Measurements from ENCODE around the gene CDH2. TPM values are rescaled to one million over a fixed set of nuclear protein-coding genes. Genes with fewer than 3 reads are reported as not detected.

Gene CDH2
- polyA plus RNA-seq, 1 donor (not counting 4 experiments of a cell fraction or from before 2014, with no cell fraction given) = 0.46 TPM

GRCh38 chr18:28164771-28165483 lies 12.0 kb downstream of the CDH2 start:
- no peak overlapping the region for H2AFZ ChIP-seq (ENCODE audit: control insufficient read depth, low read length)
- H4K20me1 ChIP-seq (ENCODE audit: control insufficient read depth, extremely low read depth, insufficient read depth, low read length) = no peaks in the 10 kb centered on the region

GRCh38 chr18:28163201-28163775 lies 13.6 kb downstream of the CDH2 start:
- Histone ChIP-seq H3K9me1 (ENCODE audit: control insufficient read depth, extremely low read depth, insufficient read depth, low read length) (no peaks in the 10 kb centered on the region), H3K27ac (ENCODE audit: control insufficient read depth, insufficient read depth, low read length) (no peak overlapping the region), H3K27me3 (ENCODE audit: control insufficient read depth, extremely low read depth, insufficient read depth, low read length) (no peaks in the 10 kb centered on the region), H3K9me3 (ENCODE audit: control insufficient read depth, low read depth, low read length) (no peaks in the 10 kb centered on the region), H2AFZ (ENCODE audit: control insufficient read depth, low read length) (no peak overlapping the region), H3K36me3 (ENCODE audit: control insufficient read depth in 2 of 2, extremely low read depth in 1 of 2, insufficient read depth in 2 of 2, low read length in 2 of 2) (no peaks in the 10 kb centered on the region), H3K4me1 (ENCODE audit: control insufficient read depth, extremely low read depth, insufficient read depth, low read length) (no peaks in the 10 kb centered on the region), H3K4me3 (ENCODE audit: control insufficient read depth in 2 of 3, extremely low read depth in 1 of 3, insufficient read depth in 2 of 3, low read depth in 1 of 3, low read length in 3 of 3) (no peak overlapping the region), H4K20me1 (ENCODE audit: control insufficient read depth, extremely low read depth, insufficient read depth, low read length) (no peaks in the 10 kb centered on the region), H3K79me2 (ENCODE audit: control insufficient read depth, insufficient read depth, low read length) (no peaks in the 10 kb centered on the region), H3K4me2 (ENCODE audit: control insufficient read depth, extremely low read depth, insufficient read depth, low read depth, low read length) (no peak overlapping the region), H3K9ac (ENCODE audit: control insufficient read depth, extremely low read depth, insufficient read depth, low read length) (no peak overlapping the region)
- TF ChIP-seq EZH2 (IDR thresholded peaks at IDR 0.05; ENCODE audit: low read length) (no peak), CTCF (optimal IDR thresholded peaks at IDR 0.05 in 1 of 3, IDR thresholded peaks at IDR 0.05 in 1 of 3, conservative IDR thresholded peaks at IDR 0.05 in 1 of 3; ENCODE audit: extremely low read depth in 1 of 3, insufficient read depth in 2 of 3, low read length in 3 of 3) (no peak)
- dilution Hi-C loops (cut with MboI; ENCODE audit: extremely low pct_ligation_motif_present, low sequenced_read_pairs) = no loop called here
- DNase-seq (ENCODE audit: low read depth, low spot score) (no peak), FAIRE-seq (no peak)

More at GRCh38 chr18:28164771-28165483, 12.0 kb downstream of the CDH2 start:
- Histone ChIP-seq H3K27me3 (ENCODE audit: control insufficient read depth, extremely low read depth, insufficient read depth, low read length) (no peaks in the 10 kb centered on the region), H3K27ac (ENCODE audit: control insufficient read depth, insufficient read depth, low read length) (no peak overlapping the region), H3K4me3 (ENCODE audit: control insufficient read depth in 2 of 3, extremely low read depth in 1 of 3, insufficient read depth in 2 of 3, low read depth in 1 of 3, low read length in 3 of 3) (no peak overlapping the region), H3K79me2 (ENCODE audit: control insufficient read depth, insufficient read depth, low read length) (no peaks in the 10 kb centered on the region), H3K9ac (ENCODE audit: control insufficient read depth, extremely low read depth, insufficient read depth, low read length) (no peak overlapping the region), H3K36me3 (ENCODE audit: control insufficient read depth in 2 of 2, extremely low read depth in 1 of 2, insufficient read depth in 2 of 2, low read length in 2 of 2) (no peaks in the 10 kb centered on the region), H3K4me1 (ENCODE audit: control insufficient read depth, extremely low read depth, insufficient read depth, low read length) (no peaks in the 10 kb centered on the region), H3K9me3 (ENCODE audit: control insufficient read depth, low read depth, low read length) (no peaks in the 10 kb centered on the region), H3K4me2 (ENCODE audit: control insufficient read depth, extremely low read depth, insufficient read depth, low read depth, low read length) (no peak overlapping the region), H3K9me1 (ENCODE audit: control insufficient read depth, extremely low read depth, insufficient read depth, low read length) (no peaks in the 10 kb centered on the region)
- dilution Hi-C loops (cut with MboI; ENCODE audit: extremely low pct_ligation_motif_present, low sequenced_read_pairs) = no loop called here
- FAIRE-seq (no peak), DNase-seq (ENCODE audit: low read depth, low spot score) (no peak)
- TF ChIP-seq EZH2 (IDR thresholded peaks at IDR 0.05; ENCODE audit: low read length) (no peak), CTCF (optimal IDR thresholded peaks at IDR 0.05 in 1 of 3, IDR thresholded peaks at IDR 0.05 in 1 of 3, conservative IDR thresholded peaks at IDR 0.05 in 1 of 3; ENCODE audit: extremely low read depth in 1 of 3, insufficient read depth in 2 of 3, low read length in 3 of 3) (no peak)

Data from keratinocyte (primary cell).